Stimulated activated CD4-positive, alpha-beta T cell treated with anti-CD3 and anti-CD28 coated beads, Interleukin-4, amount 100 ng/mL, for 4 hours (primary cell): ENCODE data around the gene TMEM263.
"Not testable (repeated sequence)": the region's sequence is repeated elsewhere in the genome, so short reads cannot be mapped to it uniquely, and the experiment has no call there.

Experiments used
- DNase-seq, 2 experiments: peaks; one replicate each; pipeline ENCODE4 v3.0.0-alpha.2; 2020

The TMEM263 gene

GRCh38 chr12:106986625-106987389, 31.1 kb downstream of the TMEM263 start, which contains the start of gene MTERF2:
MTERF2 (minus strand) TSS chr12:106987146; CDS start chr12:106978714, 8,432 bp downstream.
- DNase-seq = peak; percentile 70 to 76

GRCh38 chr12:106987846-106988245, 32.1 kb downstream of the TMEM263 start:
- DNase-seq = no peak

GRCh38 chr12:106994579-106995220, 39.0 kb downstream of the TMEM263 start:
- no peak for DNase-seq

GRCh38 chr12:106996102-106996501, 40.4 kb downstream of the TMEM263 start:
- DNase-seq = not testable (repeated sequence)

GRCh38 chr12:106997916-106998315, 42.2 kb downstream of the TMEM263 start:
- DNase-seq = no peak

- no peak for DNase-seq
These were observed 43.7 kb downstream of the TMEM263 start for GRCh38 chr12:106999446-106999845.

- DNase-seq = not testable (repeated sequence)
These were observed 47.0 kb downstream of the TMEM263 start for GRCh38 chr12:107002665-107003064.

- no peak for DNase-seq
These were observed 51.7 kb downstream of the TMEM263 start for GRCh38 chr12:107007411-107007810.

GRCh38 chr12:107011519-107011918, 55.8 kb downstream of the TMEM263 start:
- no peak for DNase-seq

- no peak for DNase-seq
These were observed 57.2 kb downstream of the TMEM263 start for GRCh38 chr12:107012736-107013425.

GRCh38 chr12:107014055-107014454, 58.3 kb downstream of the TMEM263 start:
- no peak for DNase-seq

GRCh38 chr12:107017042-107017441, 61.3 kb downstream of the TMEM263 start:
- DNase-seq = no peak

- no peak for DNase-seq
These were observed 63.8 kb downstream of the TMEM263 start for GRCh38 chr12:107019546-107019945.
